Body of pancreas (tissue), 4 donors: ENCODE measurements around the gene WWC2. TPM values are rescaled to one million over a fixed set of nuclear protein-coding genes. Genes with fewer than 3 reads are reported as not detected.

ENCODE experiments used
- ATAC-seq: fragments of 150-250 bp; one replicate; pipeline ENCODE4 v1.9.1; 2016
- DNase-seq, 4 donors: peaks; one replicate each; pipeline ENCODE4 v3.0.0-alpha.2; 2019
- H3K27ac ChIP-seq, 4 donors: fragments of 200-600 bp; sonication (generic); 1 replicate in 3 of 4; 2 replicates in 1 of 4; pipeline versions ENCODE4 v1.5.1 to v1.6.1; 2016 to 2019; ENCODE audit warnings: mild to moderate bottlenecking in 1 of 4, mixed read lengths in 1 of 4, moderate library complexity in 1 of 4
- H3K27me3 ChIP-seq, 2 donors: fragments of 200-600 bp; sonication (generic); one replicate each; pipeline ENCODE4 v1.6.0; 2016; ENCODE audit warnings: mild to moderate bottlenecking in 1 of 2
- H3K36me3 ChIP-seq, 2 donors: fragments of 200-600 bp; sonication (generic); replicated peaks in 1 of 2; 2 replicates each; pipeline ENCODE4 v1.5.1; 2016; ENCODE audit warnings: low read depth in 2 of 2; ENCODE audit not compliant: insufficient read depth in 1 of 2
- H3K4me1 ChIP-seq: fragments of 200-600 bp; sonication (generic); one replicate; pipeline ENCODE4 v1.6.0; 2016
- H3K4me3 ChIP-seq, 2 donors: fragments of 200-600 bp; sonication (generic); 1 replicate in 1 of 2; 2 replicates in 1 of 2; pipeline ENCODE4 v1.5.1; 2016 to 2019
- H3K9me3 ChIP-seq, 3 donors: fragments of 200-600 bp; sonication (generic); 1 replicate in 2 of 3; 2 replicates in 1 of 3; pipeline ENCODE4 v1.5.1; 2016
- CTCF ChIP-seq, 7 experiments: fragments of 450-650 bp in 4 of 7; fragments of 200-600 bp in 3 of 7; sonication (generic) in 3 of 7; IDR thresholded peaks; one replicate each; pipeline ENCODE4 v1.5.1; 2016 to 2019; ENCODE audit warnings: antibody characterized with exemption in 7 of 7
- POLR2A ChIP-seq, 3 donors: fragments of 450-650 bp; IDR thresholded peaks; one replicate each; pipeline ENCODE4 v1.6.1; 2016; ENCODE audit warnings: antibody characterized with exemption in 3 of 3, mild to moderate bottlenecking in 2 of 3
- WGBS, 2 donors: methylation state at CpG; one replicate each; pipeline ENCODE4 v1.1.5; 2017; 5-methylcytosine and 5-hydroxymethylcytosine counted together
- intact Hi-C: fragments of 100-400 bp; cut with DNase I; formaldehyde crosslinking; loops from one replicate; pipeline ENCODE4 v1.15.1; 2023
- total RNA-seq, 2 donors: library from RNA; depleted of rRNA; stranded (reverse); fragments of >200 nt; gene quantifications; one replicate each; pipeline ENCODE4 v1.1.0, GENCODE V29; 2016

The WWC2 gene
- total RNA-seq, 2 donors from 2014 or later = 24.4 to 30.3 TPM

DNA sequence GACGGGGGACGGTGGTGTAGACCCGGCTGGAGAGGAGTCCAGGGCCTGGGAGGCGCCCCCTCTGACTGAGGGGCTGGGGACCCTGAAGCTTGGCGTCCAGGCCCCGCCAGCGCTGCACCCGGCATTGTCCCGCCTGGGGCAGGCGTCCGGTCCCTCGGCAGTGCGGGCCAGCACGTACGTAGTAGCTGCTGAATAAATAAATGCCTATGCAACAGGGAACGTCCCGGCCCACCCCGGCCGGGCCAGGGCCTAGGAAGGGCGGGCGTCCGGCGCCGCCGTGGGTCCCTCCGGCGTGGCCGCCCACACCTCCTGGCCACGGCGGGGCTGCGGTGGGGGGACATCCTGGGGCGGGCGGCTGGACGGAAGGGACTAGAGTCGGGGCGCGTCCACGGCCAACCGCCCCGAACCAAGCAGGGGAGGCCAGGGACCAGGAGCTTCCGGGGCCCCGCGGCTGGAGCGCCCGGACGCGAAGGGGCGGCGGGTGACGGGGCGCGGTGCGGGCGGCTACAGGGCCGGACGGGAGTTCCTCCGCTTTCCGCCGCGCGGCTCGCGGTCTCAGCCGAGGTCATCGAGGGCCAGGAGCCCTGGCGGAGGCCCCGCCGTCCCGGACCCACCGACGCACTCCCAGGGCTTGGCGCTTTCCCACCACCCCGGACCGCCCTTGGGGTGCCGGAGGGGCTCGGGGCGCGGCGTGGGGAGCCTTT lies 886 bp upstream of the WWC2 start:
- WGBS, 2 donors = 4 to 18% methylated on average over 8 to 76 of the region's 79 CpGs
- no peaks in the 10 kb centered on the region for H3K27me3 ChIP-seq
- ATAC-seq = peak; percentile 51

GRCh38 chr4:183099537-183100297 lies 660 bp downstream of the WWC2 start:
- peak; percentile 15 for ATAC-seq
- Histone ChIP-seq H3K4me3 (peak overlapping the region; percentile 5 to 70), H3K36me3 (no peaks in the 10 kb centered on the region), H3K27me3 (no peaks in the 10 kb centered on the region), H3K9me3 (no peaks in the 10 kb centered on the region), H3K27ac (peak overlapping the region; percentile 88 to 96 (median 92)), H3K4me1 (peaks cover 24% of the 10 kb centered on the region)
- TF ChIP-seq POLR2A (IDR thresholded peaks at IDR 0.05) (no peak), CTCF (IDR thresholded peaks at IDR 0.05) (peak in 3 of 7 experiments; percentile 22 to 32 (median 31))
- DNase-seq = peak; percentile 55 to 65 (median 58)
- WGBS, 2 donors = 0 to 1% methylated on average over 7 to 30 of the region's 73 CpGs
- intact Hi-C loops = no loop called here

More for the DNA sequence above, 886 bp upstream of the WWC2 start:
- peak overlapping the region; percentile 5 to 70 for H3K4me3 ChIP-seq
- H3K27ac ChIP-seq = peak overlapping the region; percentile 88 to 96 (median 92)
- TF ChIP-seq CTCF (IDR thresholded peaks at IDR 0.05) (peak in 1 of 7 experiments; percentile 15), POLR2A (IDR thresholded peaks at IDR 0.05) (no peak)
- peak; percentile 52 to 63 (median 54) for DNase-seq
- H3K4me1 ChIP-seq = peaks cover 24% of the 10 kb centered on the region
- H3K36me3 ChIP-seq = no peaks in the 10 kb centered on the region
- intact Hi-C loops = no loop called here
- no peaks in the 10 kb centered on the region for H3K9me3 ChIP-seq

DNA sequence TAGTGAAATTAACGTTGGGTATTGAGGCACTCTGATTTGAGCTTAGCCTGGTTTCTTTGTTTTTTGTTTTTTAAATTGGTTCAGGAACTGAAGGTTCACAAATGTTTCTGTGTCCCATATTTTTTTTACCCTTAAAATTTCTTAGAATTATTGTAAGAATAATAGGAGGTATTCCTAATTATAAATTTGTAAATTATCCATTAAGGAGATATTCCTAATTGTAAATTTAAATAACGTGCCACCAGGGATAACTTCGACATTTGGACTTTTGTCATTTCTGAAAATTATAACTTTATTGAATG lies 1.2 kb downstream of the WWC2 start:
- intact Hi-C loops = no loop called here
- H3K27ac ChIP-seq = peak overlapping the region in 3 of 4 donors; percentile 90 to 96 (median 95)

GRCh38 chr4:183100827-183101226 lies 1.8 kb downstream of the WWC2 start:
- ATAC-seq (no peak), DNase-seq (peak in 2 of 4 donors; percentile 18 to 35)

More for the DNA sequence above, 1.2 kb downstream of the WWC2 start:
- WGBS, 2 donors = 6 to 12% methylated on average over 3 of the region's 3 CpGs
- no peak for TF ChIP-seq POLR2A (IDR thresholded peaks at IDR 0.05)
- TF ChIP-seq CTCF (IDR thresholded peaks at IDR 0.05) = no peak
- no peak for DNase-seq
- Histone ChIP-seq H3K36me3 (no peaks in the 10 kb centered on the region), H3K27me3 (no peaks in the 10 kb centered on the region), H3K4me3 (peak overlapping the region; percentile 5 to 70), H3K4me1 (peaks cover 24% of the 10 kb centered on the region), H3K9me3 (no peaks in the 10 kb centered on the region)
- ATAC-seq = no peak

More at GRCh38 chr4:183100827-183101226, 1.8 kb downstream of the WWC2 start:
- WGBS, 2 donors = 16 to 20% methylated on average over 6 of the region's 6 CpGs
- H3K36me3 ChIP-seq = no peaks in the 10 kb centered on the region
- no peak overlapping the region for H3K4me3 ChIP-seq
- peak overlapping the region in 3 of 4 donors; percentile 46 to 96 (median 90) for H3K27ac ChIP-seq
- no peaks in the 10 kb centered on the region for H3K9me3 ChIP-seq
- H3K4me1 ChIP-seq = peaks cover 24% of the 10 kb centered on the region
- H3K27me3 ChIP-seq = no peaks in the 10 kb centered on the region
- TF ChIP-seq CTCF (IDR thresholded peaks at IDR 0.05) = no peak
- no peak for TF ChIP-seq POLR2A (IDR thresholded peaks at IDR 0.05)
- intact Hi-C loops = no loop called here
